ENCODE data around the gene CCDC97.

The CCDC97 gene

DNA sequence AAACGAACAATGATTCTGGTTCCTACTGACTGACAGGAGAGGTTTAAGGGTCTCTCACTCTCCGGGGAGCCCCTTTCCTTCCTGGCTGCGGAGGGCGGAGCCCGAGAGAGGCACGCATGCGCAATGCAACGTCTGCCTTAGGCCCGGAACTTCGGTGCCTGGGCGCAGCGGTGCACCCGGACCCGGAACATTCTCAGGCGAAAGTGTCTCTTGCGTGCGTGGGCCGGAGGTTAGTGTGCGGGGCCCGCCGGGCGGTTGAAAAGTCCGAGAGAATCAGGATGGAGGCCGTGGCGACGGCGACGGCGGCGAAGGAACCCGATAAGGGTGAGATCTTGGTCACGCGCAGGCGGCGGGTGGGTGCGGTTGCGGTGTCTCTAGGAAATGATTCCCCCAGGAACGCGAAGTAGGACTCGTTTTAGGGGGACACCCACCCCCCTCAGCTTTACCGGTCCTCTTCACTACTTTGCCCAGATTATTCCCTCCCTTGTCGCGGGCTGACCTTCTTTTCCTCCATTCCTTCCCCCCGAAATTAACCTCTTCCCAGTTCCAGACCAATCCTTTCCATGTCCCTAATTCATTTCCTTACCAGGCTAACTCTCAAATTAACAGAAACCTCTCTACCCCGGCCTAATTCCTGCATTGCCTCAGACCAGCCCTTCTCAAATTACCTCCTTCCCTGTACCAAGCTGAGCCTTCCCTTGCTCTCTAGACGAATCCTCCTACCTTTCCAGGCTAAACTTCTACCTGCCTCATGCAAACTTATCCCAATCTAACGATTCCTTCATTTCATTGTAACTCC lies at the start of gene CCDC97:
TSS of gene CCDC97 (plus strand) at position 140 of the 799 bp plus-strand sequence. CDS start at position 279, 139 bp downstream.
- Mint-ChIP-seq H3K4me1 (peaks cover 73% of the 10 kb centered on the region), H3K4me3 (peak within 1 kb of the TSS; percentile 94), H3K9me3 (no peaks in the 10 kb centered on the region), H3K36me3 (ENCODE audit: insufficient read depth) (peaks cover 78% of the 10 kb centered on the region), H3K27ac (ENCODE audit: low read depth) (peak within 1 kb of the TSS; percentile 98), H3K27me3 (no peaks in the 10 kb centered on the region)
- ATAC-seq (replicated peaks; ENCODE audit: extremely low read depth, poor library complexity, severe bottlenecking), result peak; percentile 45
- peak; percentile 86 to 88 for DNase-seq (ENCODE audit: low spot score in 2 of 2)

DNA sequence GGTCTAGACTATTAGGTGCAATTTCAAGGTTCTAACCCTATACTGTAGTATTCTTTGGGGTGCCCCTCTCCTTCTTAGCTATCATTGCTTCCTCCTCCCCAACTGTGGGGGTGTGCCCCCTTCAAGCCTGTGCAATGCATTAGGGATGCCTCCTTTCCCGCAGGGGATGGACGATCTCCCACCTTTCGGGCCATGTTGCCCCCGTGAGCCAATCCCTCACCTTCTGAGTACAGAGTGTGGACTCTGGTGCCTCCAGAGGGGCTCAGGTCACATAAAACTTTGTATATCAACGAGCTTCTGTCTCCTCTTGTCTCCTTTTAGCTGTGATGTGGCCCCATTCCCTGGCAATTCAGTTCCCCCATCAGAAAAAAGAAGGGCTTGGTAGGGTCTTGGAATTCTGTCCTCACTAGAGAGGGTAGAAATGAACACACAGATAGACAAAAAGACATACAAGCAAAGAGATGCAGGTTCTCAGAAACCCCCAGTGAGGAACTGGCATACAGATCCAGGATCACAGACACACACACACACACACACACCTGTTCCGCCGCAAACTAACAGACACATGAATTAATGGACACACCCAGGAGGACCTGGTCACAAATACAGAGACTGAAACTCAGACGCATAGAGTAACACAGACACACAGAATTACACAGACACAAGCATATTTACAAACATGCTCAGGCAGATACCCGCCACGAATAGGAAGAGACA lies 48.3 kb upstream of the CCDC97 start:
- Mint-ChIP-seq H3K27ac (ENCODE audit: low read depth) (peak overlapping the region; percentile 100), H3K4me1 (peaks cover 40% of the 10 kb centered on the region), H3K36me3 (ENCODE audit: insufficient read depth) (peaks cover 30% of the 10 kb centered on the region), H3K4me3 (peak overlapping the region; percentile 97), H3K9me3 (no peaks in the 10 kb centered on the region), H3K27me3 (no peaks in the 10 kb centered on the region)
- ATAC-seq (replicated peaks; ENCODE audit: extremely low read depth, poor library complexity, severe bottlenecking) (no peak), DNase-seq (ENCODE audit: low spot score in 2 of 2) (no peak)

DNA sequence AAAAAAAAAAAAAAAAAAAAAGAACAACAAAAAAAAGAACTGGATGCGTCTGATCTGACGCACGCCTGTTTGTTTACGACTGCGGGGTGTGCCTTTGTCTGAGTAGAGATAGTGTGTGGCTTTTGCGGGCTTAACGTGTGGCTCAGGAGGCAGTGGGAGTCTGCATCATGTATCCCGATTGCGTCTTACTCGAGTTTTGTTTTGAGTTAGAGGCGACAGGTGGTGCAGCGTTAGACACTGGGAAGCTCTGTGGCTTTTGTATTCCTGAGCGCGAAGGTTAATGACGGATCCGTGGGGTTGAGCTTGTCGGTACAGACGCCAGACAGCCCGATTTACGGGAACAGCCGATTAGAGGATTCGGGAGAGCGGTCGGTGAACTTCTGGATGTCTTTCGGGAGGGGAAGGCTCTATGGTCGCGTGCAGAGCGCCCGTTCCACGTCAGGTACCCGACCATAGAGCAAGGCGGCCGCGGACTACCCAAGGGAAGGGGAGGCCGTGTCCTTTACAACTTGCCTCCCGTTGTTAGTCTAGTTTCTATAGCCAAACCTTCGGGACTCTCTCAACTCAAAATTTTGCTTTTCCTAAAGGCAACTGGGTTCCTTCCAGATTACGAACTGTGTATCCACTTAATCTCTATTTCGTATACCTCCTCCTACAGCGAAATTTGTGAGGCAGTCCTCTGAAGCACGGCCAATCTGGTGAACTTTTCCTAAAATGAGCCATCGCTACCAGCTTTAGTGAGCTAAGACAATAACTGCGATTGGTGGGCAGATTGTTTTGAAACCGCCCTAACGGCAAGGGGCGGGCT lies 46.7 kb upstream of the CCDC97 start:
- ATAC-seq (replicated peaks; ENCODE audit: extremely low read depth, poor library complexity, severe bottlenecking) (peak; percentile 55), DNase-seq (ENCODE audit: low spot score in 2 of 2) (peak; percentile 79 to 92)
- Mint-ChIP-seq H3K36me3 (ENCODE audit: insufficient read depth) (peaks cover 40% of the 10 kb centered on the region), H3K27me3 (no peaks in the 10 kb centered on the region), H3K4me3 (peak overlapping the region; percentile 97), H3K9me3 (no peaks in the 10 kb centered on the region), H3K27ac (ENCODE audit: low read depth) (peak overlapping the region; percentile 100), H3K4me1 (peaks cover 54% of the 10 kb centered on the region)

DNA sequence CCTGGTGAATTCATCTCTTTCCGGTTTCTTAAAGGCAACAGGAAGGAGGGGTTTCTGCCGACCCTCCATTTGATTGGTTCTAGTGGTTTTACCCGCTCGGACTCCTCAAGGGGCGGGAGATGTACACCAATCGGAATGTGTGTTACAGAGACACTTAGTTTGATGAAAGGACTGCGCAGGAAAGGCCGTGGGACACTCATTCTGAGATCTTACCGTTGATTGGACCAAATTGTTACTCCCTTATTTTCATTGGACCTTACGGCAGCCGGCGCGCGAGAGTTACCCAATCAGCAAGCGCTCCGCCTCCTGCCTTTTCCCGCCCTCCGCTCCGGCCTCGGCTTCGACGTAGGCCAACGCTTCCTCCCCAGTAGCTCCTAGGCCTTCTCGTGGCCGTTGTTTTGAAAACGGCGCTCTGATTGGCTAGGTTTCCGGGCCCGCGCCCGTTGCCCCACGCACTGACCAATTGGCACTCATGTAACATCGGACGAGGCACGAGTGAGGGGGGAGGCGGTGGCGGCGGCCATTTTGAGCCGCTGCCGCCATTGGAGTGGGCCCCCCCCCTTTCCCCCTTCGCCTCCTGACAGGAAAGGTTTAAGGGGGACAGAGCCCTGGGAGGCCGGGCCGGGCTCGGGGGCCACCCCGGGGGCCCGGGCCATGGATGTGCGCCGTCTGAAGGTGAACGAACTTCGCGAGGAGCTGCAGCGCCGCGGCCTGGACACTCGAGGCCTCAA lies 46.0 kb upstream of the CCDC97 start, which contains the start of gene HNRNPUL1:
TSS of gene HNRNPUL1 (plus strand) at position 523 of the 731 bp plus-strand sequence. CDS start at position 655, 132 bp downstream.
- DNase-seq (ENCODE audit: low spot score in 2 of 2) (peak; percentile 100), ATAC-seq (replicated peaks; ENCODE audit: extremely low read depth, poor library complexity, severe bottlenecking) (peak; percentile 56)
- Mint-ChIP-seq H3K4me1 (peaks cover 54% of the 10 kb centered on the region), H3K4me3 (peak within 1 kb of the TSS; percentile 97), H3K27me3 (no peaks in the 10 kb centered on the region), H3K36me3 (ENCODE audit: insufficient read depth) (peaks cover 45% of the 10 kb centered on the region), H3K27ac (ENCODE audit: low read depth) (peak within 1 kb of the TSS; percentile 100), H3K9me3 (no peaks in the 10 kb centered on the region)

DNA sequence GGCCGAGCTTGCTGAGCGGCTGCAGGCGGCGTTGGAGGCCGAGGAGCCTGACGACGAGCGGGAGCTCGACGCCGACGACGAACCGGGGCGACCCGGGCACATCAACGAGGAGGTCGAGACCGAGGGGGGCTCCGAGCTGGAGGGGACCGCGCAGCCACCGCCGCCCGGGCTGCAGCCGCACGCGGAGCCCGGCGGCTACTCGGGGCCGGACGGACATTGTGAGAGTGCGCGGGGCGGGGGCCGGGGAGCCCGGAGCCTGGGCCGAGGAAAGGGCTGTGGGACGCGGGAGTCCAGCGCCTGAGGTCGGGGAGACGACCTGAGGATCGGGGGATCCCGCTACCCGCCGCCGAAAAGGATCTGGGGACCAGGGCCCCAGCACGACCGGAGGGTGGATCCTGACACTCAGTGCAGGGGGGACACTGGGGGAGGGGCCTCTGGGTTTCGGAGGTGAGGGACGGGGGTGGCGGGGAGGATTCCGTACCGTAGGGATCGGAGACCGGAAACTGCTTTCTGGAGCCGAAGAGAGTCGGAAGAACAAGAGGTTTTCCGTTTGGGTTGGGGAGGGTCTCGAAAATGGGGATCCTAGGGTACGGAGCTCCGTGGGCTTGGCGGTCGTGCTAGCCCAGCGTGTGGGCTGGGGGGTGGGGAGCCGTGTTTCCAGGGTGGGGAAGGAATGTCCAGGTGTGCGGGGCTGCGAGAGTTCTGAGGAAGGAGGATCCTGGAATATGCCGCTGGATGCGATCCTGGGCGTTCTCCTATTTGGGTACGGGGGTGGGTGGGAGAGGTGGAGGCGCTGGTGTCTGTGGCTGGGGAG lies 45.2 kb upstream of the CCDC97 start:
- no peak for ATAC-seq (replicated peaks; ENCODE audit: extremely low read depth, poor library complexity, severe bottlenecking)
- Mint-ChIP-seq H3K36me3 (ENCODE audit: insufficient read depth) (peaks cover 50% of the 10 kb centered on the region), H3K27ac (ENCODE audit: low read depth) (peak overlapping the region; percentile 100), H3K27me3 (no peaks in the 10 kb centered on the region), H3K9me3 (no peaks in the 10 kb centered on the region), H3K4me3 (peak overlapping the region; percentile 97), H3K4me1 (peaks cover 54% of the 10 kb centered on the region)
- peak in 1 of 2 donors; percentile 24 for DNase-seq (ENCODE audit: low spot score in 2 of 2)

DNA sequence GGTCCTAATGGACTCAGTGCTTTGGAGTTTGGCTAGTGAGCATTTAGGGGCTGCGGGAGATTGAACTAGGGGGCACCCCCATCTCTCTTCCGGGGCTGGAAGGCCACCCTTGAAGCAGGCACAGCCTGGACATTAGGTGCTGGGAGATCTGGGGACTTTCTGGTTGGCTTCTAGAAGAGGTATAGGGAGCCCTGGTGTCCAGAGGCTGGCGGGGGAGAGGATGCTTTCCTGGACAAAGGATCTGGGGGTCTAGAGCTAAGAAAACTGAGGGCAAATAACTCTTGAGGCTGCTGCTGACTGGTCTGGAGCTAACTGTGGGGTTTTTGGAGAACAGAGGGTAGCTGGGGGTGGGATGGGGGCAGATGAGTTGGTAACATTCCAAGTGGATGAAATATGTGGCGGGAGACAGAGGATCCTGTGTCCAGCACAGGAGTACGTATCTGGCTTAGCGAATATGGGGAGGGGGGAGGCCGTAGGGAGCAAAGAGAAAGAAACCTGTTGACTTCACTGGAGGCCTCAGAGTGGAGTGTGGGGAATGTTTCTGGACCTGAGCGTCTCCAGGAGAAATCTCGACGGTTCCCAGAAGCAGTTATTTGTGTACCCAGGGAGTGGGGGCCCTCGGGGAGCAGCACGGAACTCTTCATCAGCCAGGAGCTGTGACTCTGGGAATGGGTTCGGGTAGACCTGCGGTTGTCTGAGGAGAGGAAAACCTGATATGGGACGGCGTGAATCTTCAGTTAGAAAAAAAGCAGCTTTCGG lies 44.4 kb upstream of the CCDC97 start:
- Mint-ChIP-seq H3K4me3 (peak overlapping the region; percentile 97), H3K27me3 (no peaks in the 10 kb centered on the region), H3K27ac (ENCODE audit: low read depth) (peak overlapping the region; percentile 100), H3K4me1 (peaks cover 54% of the 10 kb centered on the region), H3K9me3 (no peaks in the 10 kb centered on the region), H3K36me3 (ENCODE audit: insufficient read depth) (peaks cover 55% of the 10 kb centered on the region)
- no peak for DNase-seq (ENCODE audit: low spot score in 2 of 2)
- no peak for ATAC-seq (replicated peaks; ENCODE audit: extremely low read depth, poor library complexity, severe bottlenecking)

DNA sequence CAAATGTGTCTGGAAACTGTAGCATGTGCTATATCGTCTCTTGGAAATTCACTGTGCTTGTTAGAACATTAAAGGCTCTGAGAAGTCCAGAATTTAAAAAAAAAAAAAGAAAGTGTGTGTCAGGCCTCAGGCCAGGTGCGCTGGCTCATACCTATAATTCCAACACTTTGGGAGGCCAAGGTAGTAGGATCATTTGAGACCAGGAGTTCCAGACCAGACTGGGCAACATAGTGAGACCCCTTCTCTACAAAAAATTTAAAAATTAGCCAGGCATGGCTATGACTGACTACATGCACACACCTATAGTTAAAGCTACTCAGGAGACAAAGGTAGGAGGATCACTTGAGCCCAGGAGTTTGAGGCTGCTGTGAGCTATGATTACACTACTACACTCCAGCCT lies 40.9 kb upstream of the CCDC97 start:
- no peak for ATAC-seq (replicated peaks; ENCODE audit: extremely low read depth, poor library complexity, severe bottlenecking)
- H3K4me1 Mint-ChIP-seq, result peaks cover 37% of the 10 kb centered on the region
- peaks cover 64% of the 10 kb centered on the region for H3K36me3 Mint-ChIP-seq (ENCODE audit: insufficient read depth)
- H3K4me3 Mint-ChIP-seq, result no peak overlapping the region
- H3K9me3 Mint-ChIP-seq, result no peaks in the 10 kb centered on the region
- no peak overlapping the region for H3K27ac Mint-ChIP-seq (ENCODE audit: low read depth)
- H3K27me3 Mint-ChIP-seq, result no peaks in the 10 kb centered on the region
- DNase-seq (ENCODE audit: low spot score in 2 of 2), result no peak

DNA sequence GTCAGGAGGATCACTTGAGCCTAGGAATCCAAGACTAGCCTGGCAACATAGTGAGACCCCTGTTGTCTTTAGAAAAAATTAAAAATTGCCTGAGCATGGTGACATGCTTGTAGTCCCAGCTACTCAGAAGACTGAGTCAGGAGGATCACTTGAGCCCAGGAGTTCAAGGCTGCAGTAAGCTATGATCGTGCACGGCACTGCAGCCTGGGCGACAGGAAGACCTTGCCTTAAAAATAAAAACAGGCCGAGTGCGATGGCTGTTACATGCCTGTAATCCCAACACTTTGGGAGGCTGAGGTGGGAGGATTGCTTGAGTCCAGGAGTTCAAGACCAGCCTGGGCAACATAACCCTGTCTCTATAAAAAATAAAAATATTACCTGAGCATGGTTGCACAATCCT lies 40.4 kb upstream of the CCDC97 start:
- peaks cover 66% of the 10 kb centered on the region for H3K36me3 Mint-ChIP-seq (ENCODE audit: insufficient read depth)
- H3K27ac Mint-ChIP-seq (ENCODE audit: low read depth), result no peak overlapping the region
- H3K4me3 Mint-ChIP-seq, result no peak overlapping the region
- H3K27me3 Mint-ChIP-seq, result no peaks in the 10 kb centered on the region
- DNase-seq (ENCODE audit: low spot score in 2 of 2) (no peak), ATAC-seq (replicated peaks; ENCODE audit: extremely low read depth, poor library complexity, severe bottlenecking) (no peak)
- H3K4me1 Mint-ChIP-seq, result peaks cover 38% of the 10 kb centered on the region
- no peaks in the 10 kb centered on the region for H3K9me3 Mint-ChIP-seq

DNA sequence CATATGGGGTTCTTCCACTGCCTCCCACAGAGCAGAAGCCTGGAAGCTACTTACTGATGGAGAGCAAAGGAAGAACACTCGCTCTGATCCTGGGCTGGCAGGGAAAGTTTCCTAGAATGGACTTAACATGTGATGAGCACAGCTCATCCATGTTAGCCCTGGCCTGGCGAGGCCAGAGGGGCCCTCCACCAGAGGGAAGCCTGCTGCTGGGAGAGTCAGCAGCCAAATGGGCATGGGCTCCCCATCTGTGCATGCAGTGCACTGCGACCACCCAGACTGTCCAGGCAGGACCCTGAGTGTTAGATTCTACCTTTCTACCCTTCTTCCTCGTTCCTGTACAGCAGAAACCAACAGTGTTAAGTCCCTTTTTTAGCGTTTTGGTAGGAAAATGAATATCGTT lies 36.9 kb upstream of the CCDC97 start:
- no peaks in the 10 kb centered on the region for H3K27me3 Mint-ChIP-seq
- H3K9me3 Mint-ChIP-seq, result no peaks in the 10 kb centered on the region
- peaks cover 12% of the 10 kb centered on the region for H3K4me1 Mint-ChIP-seq
- DNase-seq (ENCODE audit: low spot score in 2 of 2) (no peak), ATAC-seq (replicated peaks; ENCODE audit: extremely low read depth, poor library complexity, severe bottlenecking) (no peak)
- H3K36me3 Mint-ChIP-seq (ENCODE audit: insufficient read depth), result peaks cover 87% of the 10 kb centered on the region
- H3K27ac Mint-ChIP-seq (ENCODE audit: low read depth), result no peak overlapping the region
- no peak overlapping the region for H3K4me3 Mint-ChIP-seq

DNA sequence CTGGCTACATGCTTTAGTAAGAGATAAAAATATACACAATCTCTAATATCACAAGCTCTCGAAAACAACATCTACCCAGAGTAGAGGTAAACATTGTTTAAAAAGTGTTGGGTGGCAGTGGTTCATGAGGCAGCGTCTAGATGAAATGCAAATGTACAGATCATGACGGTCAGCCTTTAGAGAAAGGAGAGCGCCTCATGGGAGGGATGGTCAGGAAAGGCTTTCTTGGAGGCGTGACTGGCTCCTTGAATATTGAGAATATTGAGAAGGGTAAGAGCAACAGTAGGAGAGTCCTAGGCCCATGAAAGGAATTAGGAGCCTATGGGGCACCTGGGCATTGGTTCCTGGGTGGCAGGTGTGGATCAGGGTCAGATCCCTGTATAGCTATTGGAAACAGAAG lies 35.2 kb upstream of the CCDC97 start:
- no peak for DNase-seq (ENCODE audit: low spot score in 2 of 2)
- peaks cover 93% of the 10 kb centered on the region for H3K36me3 Mint-ChIP-seq (ENCODE audit: insufficient read depth)
- no peak for ATAC-seq (replicated peaks; ENCODE audit: extremely low read depth, poor library complexity, severe bottlenecking)
- no peaks in the 10 kb centered on the region for H3K9me3 Mint-ChIP-seq
- peaks cover 12% of the 10 kb centered on the region for H3K4me1 Mint-ChIP-seq
- no peak overlapping the region for H3K4me3 Mint-ChIP-seq
- no peaks in the 10 kb centered on the region for H3K27me3 Mint-ChIP-seq
- H3K27ac Mint-ChIP-seq (ENCODE audit: low read depth), result no peak overlapping the region

DNA sequence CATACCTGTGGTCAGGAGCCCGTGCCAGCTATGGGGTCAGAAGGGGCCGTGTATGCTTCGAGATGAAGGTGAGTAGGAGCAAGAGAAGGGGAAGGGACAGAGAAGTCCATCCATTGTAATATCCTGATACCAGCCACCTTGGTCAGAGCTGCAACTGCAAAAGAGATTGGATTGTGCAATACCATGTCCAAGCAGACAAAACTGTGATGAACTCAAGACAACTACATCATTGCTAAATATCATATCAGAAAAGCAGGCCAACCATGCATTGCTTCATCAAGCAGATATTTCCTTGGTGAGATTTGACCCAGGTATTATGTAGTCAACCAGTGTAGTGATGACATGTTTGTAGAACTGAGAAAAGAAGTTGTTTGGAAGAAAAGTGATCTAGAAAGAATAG lies 33.7 kb upstream of the CCDC97 start:
- DNase-seq (ENCODE audit: low spot score in 2 of 2) (no peak), ATAC-seq (replicated peaks; ENCODE audit: extremely low read depth, poor library complexity, severe bottlenecking) (no peak)
- Mint-ChIP-seq H3K36me3 (ENCODE audit: insufficient read depth) (peaks cover 95% of the 10 kb centered on the region), H3K4me3 (no peak overlapping the region), H3K27me3 (no peaks in the 10 kb centered on the region), H3K4me1 (peaks cover 12% of the 10 kb centered on the region), H3K9me3 (no peaks in the 10 kb centered on the region), H3K27ac (ENCODE audit: low read depth) (no peak overlapping the region)

Data from central memory CD8-positive, alpha-beta T cell (primary cell).